Measurements from ENCODE around the gene IFIT1. TPM values are rescaled to one million over a fixed set of nuclear protein-coding genes. Genes with fewer than 3 reads are reported as not detected.
"Not testable (repeated sequence)": the region's sequence is repeated elsewhere in the genome, so short reads cannot be mapped to it uniquely, and the experiment has no call there.

Gene IFIT1
- total RNA-seq, 1 donor from 2014 or later, result 20.4 TPM

- Mint-ChIP-seq H3K4me3 (ENCODE audit: unreplicated experiment) (no peak overlapping the region), H3K27me3 (ENCODE audit: unreplicated experiment) (no peaks in the 10 kb centered on the region), H3K36me3 (ENCODE audit: unreplicated experiment) (no peaks in the 10 kb centered on the region), H3K4me1 (ENCODE audit: unreplicated experiment) (no peaks in the 10 kb centered on the region), H3K27ac (ENCODE audit: unreplicated experiment) (no peak overlapping the region), H3K9me3 (ENCODE audit: unreplicated experiment) (no peaks in the 10 kb centered on the region)
- TF ChIP-seq CTCF (IDR thresholded peaks at IDR 0.05), result no peak
- DNase-seq (ENCODE audit: extremely low spot score, unreplicated experiment), result no peak
These were observed 7.7 kb upstream of the IFIT1 start for GRCh38 chr10:89384474-89385340.

- Mint-ChIP-seq H3K27me3 (ENCODE audit: unreplicated experiment) (no peaks in the 10 kb centered on the region), H3K36me3 (ENCODE audit: unreplicated experiment) (no peaks in the 10 kb centered on the region), H3K4me3 (ENCODE audit: unreplicated experiment) (no peak overlapping the region), H3K27ac (ENCODE audit: unreplicated experiment) (no peak overlapping the region), H3K9me3 (ENCODE audit: unreplicated experiment) (no peaks in the 10 kb centered on the region), H3K4me1 (ENCODE audit: unreplicated experiment) (peaks cover 24% of the 10 kb centered on the region)
- TF ChIP-seq CTCF (IDR thresholded peaks at IDR 0.05), result no peak
- no peak for DNase-seq (ENCODE audit: extremely low spot score, unreplicated experiment)
These were observed 3.6 kb upstream of the IFIT1 start for GRCh38 chr10:89388806-89389205.

GRCh38 chr10:89389254-89389653 is 3.2 kb upstream of the IFIT1 start:
- H3K9me3 Mint-ChIP-seq (ENCODE audit: unreplicated experiment), result no peaks in the 10 kb centered on the region
- peak; percentile 63 for TF ChIP-seq CTCF (IDR thresholded peaks at IDR 0.05)
- no peak overlapping the region for H3K4me3 Mint-ChIP-seq (ENCODE audit: unreplicated experiment)
- no peak overlapping the region for H3K27ac Mint-ChIP-seq (ENCODE audit: unreplicated experiment)
- peaks cover 28% of the 10 kb centered on the region for H3K4me1 Mint-ChIP-seq (ENCODE audit: unreplicated experiment)
- H3K27me3 Mint-ChIP-seq (ENCODE audit: unreplicated experiment), result no peaks in the 10 kb centered on the region
- DNase-seq (ENCODE audit: extremely low spot score, unreplicated experiment), result no peak
- H3K36me3 Mint-ChIP-seq (ENCODE audit: unreplicated experiment), result no peaks in the 10 kb centered on the region

GRCh38 chr10:89390476-89391225 is 1.8 kb upstream of the IFIT1 start:
- TF ChIP-seq CTCF (IDR thresholded peaks at IDR 0.05), result no peak
- Mint-ChIP-seq H3K4me1 (ENCODE audit: unreplicated experiment) (peaks cover 33% of the 10 kb centered on the region), H3K27ac (ENCODE audit: unreplicated experiment) (no peak overlapping the region), H3K9me3 (ENCODE audit: unreplicated experiment) (no peaks in the 10 kb centered on the region), H3K36me3 (ENCODE audit: unreplicated experiment) (peaks cover 3% of the 10 kb centered on the region), H3K27me3 (ENCODE audit: unreplicated experiment) (no peaks in the 10 kb centered on the region), H3K4me3 (ENCODE audit: unreplicated experiment) (no peak overlapping the region)
- no peak for DNase-seq (ENCODE audit: extremely low spot score, unreplicated experiment)

- not testable (repeated sequence) for H3K27me3 Mint-ChIP-seq (ENCODE audit: unreplicated experiment); DNase-seq (ENCODE audit: extremely low spot score, unreplicated experiment); H3K4me3 Mint-ChIP-seq (ENCODE audit: unreplicated experiment); H3K36me3 Mint-ChIP-seq (ENCODE audit: unreplicated experiment); H3K9me3 Mint-ChIP-seq (ENCODE audit: unreplicated experiment)
- H3K27ac Mint-ChIP-seq (ENCODE audit: unreplicated experiment), result peak overlapping the region; percentile 94
- peaks cover 35% of the 10 kb centered on the region for H3K4me1 Mint-ChIP-seq (ENCODE audit: unreplicated experiment)
These were observed 1.2 kb upstream of the IFIT1 start for GRCh38 chr10:89391226-89391576.
